ENCODE measurements around the gene CEBPE. TPM values are rescaled to one million over a fixed set of nuclear protein-coding genes. Genes with fewer than 3 reads are reported as not detected.
A peak's percentile ranks its signal among the peaks of the same experiment; 100 is the strongest.

The CEBPE gene
- polyA plus RNA-seq (2013, experiment 1 of 2) = not detected
- not detected for polyA plus RNA-seq (2013, experiment 2 of 2)

DNA sequence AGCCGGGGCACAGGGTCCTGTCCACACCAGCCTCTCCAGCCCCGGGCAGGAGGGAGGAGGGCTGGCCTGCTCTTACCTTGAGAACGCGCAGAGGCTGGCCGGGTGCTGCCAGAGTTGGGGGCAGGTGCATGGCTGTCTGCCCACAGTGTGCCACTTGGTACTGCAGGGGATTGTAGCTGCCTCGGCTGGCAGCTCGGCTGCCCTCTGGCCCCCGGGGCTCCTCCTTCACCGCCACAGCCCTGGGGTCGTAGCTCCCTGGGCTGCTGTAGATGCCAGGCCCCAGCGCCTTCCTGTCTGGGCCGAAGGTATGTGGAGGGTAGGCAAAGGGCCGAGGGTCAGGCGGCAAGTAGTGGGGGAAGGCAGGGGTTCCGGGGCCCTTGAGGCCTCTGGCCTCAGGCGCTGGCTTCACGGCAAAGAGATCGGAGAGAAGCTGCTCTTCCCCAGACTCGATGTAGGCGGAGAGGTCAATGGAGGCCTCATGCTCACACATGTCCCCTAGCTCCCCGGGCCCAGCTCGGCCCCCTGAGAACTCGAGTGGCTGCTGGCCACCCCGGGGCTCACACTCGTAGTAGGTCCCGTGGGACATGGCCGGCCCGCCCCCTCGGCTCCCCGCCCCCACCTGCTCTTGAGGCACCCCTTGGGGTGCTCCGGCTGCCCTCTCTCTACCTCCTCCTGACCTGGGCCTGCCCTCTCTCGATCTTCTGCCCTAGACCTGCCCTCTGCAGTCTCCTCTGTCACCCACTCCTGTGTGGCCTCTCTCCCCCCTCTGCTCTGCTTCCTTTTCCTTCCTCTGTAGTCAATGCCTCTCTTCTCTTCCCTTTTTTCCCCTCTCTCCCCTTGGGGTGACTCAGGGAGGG, at the start of gene CEBPE:
Gene CEBPE (minus strand): TSS at position 750 of the 857 bp plus-strand sequence. CDS start 164 bp downstream, at position 586.
- no peak within 1 kb of the TSS for H3K9ac ChIP-seq (ENCODE audit: low read depth, low read length)
- no peaks in the 10 kb centered on the region for H3K9me3 ChIP-seq (ENCODE audit: insufficient read depth, low read depth, low read length)
- peaks cover 27% of the 10 kb centered on the region for H3K4me1 ChIP-seq (ENCODE audit: insufficient read depth, low read length)

DNA sequence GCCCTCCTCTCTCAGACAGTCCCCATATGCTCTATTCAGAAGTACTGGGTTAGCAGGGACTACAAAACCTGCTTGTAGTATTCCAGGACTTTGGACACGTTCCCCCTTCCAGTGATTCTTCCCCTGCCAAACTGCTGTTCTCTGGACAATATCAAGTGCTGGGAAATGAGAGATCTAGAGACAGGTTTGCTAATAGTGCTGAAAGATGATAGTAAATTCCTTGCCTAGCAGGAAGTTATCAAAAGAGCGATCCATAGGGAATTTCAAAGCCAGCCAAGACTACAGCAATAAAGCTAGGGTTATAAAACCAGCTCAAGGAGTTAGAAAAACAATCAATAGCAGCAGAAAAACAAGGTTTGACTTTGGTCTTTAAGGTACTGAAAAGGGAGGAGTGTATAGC, 49.2 kb upstream of the CEBPE start:
- 90% methylated on average over 2 of the region's 2 CpGs for WGBS
- no peak overlapping the region; the same call in 1 of the 2 replicates for H3K27ac ChIP-seq (ENCODE audit: low read depth, low read length)

More for the DNA sequence above, at the start of gene CEBPE:
- 90% methylated on average over 32 of the region's 32 CpGs for WGBS
- no peak within 1 kb of the TSS for H3K4me3 ChIP-seq (ENCODE audit: low read length)
- no peak within 1 kb of the TSS for H3K27ac ChIP-seq (ENCODE audit: low read depth, low read length)
- no peaks in the 10 kb centered on the region for H3K27me3 ChIP-seq (ENCODE audit: insufficient read depth, low read length)
- no peaks in the 10 kb centered on the region for H3K36me3 ChIP-seq (ENCODE audit: insufficient read depth, low read length)

DNA sequence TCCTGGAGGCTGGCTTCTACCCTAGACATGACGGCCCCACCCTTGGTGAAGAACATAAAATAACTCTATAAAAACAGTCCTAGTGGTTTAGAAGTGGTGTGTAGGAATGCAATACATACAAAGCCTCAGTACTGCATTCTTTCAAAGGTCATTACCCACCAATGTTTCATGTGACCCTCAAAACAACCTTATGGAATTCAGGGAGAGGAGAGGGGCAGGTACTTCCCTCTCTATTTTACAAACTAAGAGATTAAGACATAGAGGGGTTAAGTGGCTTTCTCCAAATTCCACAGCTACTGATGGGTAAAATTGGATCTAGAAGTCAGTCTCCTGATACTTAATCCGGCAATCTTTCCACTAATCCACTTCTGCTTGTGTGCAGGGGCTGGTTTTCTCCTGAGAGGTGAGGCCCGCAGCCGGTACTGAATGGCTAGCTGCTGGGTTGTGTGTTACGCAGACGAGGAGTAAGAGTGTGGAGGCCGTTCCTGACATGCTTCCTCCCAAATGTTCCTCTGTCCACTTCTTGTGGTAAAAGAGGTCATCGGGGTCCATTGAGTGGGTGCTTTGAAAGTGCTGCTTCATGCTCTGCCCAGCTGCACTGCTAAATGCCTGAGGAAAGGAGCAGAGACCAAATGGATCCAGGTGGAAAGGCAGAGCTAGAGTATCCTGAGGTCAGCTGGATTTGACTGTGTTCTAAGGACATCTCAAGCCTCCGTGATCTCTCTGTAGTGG, 48.2 kb upstream of the CEBPE start:
- H3K27ac ChIP-seq (ENCODE audit: low read depth, low read length) = no peak overlapping the region
- H3K36me3 ChIP-seq (ENCODE audit: insufficient read depth, low read length) = peaks cover 34% of the 10 kb centered on the region
- peaks cover 9% of the 10 kb centered on the region; the same call in 1 of the 2 replicates for H3K4me1 ChIP-seq (ENCODE audit: insufficient read depth, low read length)
- H3K9ac ChIP-seq (ENCODE audit: low read depth, low read length) = no peak overlapping the region
- no peaks in the 10 kb centered on the region for H3K9me3 ChIP-seq (ENCODE audit: insufficient read depth, low read depth, low read length)
- no peaks in the 10 kb centered on the region for H3K27me3 ChIP-seq (ENCODE audit: insufficient read depth, low read length)
- WGBS = 92% methylated on average over 8 of the region's 9 CpGs
- no peak overlapping the region for H3K4me3 ChIP-seq (ENCODE audit: low read length)

More for the DNA sequence above, 49.2 kb upstream of the CEBPE start:
- Histone ChIP-seq H3K4me1 (ENCODE audit: insufficient read depth, low read length) (peaks cover 3% of the 10 kb centered on the region; the same call in 1 of the 2 replicates), H3K9me3 (ENCODE audit: insufficient read depth, low read depth, low read length) (no peaks in the 10 kb centered on the region), H3K4me3 (ENCODE audit: low read length) (no peak overlapping the region), H3K9ac (ENCODE audit: low read depth, low read length) (no peak overlapping the region), H3K36me3 (ENCODE audit: insufficient read depth, low read length) (peaks cover 37% of the 10 kb centered on the region), H3K27me3 (ENCODE audit: insufficient read depth, low read length) (no peaks in the 10 kb centered on the region)

DNA sequence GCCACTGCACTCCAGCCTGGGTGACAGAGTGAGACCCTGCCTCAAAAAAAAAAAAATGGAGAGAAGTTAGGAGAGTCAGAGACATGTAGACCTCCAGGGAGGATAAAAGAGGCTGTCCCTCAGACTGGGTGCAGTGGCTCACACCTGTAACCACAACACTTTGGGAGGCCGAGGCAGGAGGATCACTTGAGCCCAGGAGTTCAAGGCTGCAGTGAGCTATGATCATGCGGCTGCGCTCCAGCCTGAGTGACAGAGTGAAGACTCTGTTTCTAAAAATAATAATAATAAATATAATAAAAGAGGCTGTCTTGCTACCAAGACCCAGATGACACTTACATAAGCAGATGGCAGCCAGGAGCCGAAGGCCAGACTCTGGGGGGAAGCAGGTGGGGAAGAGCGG, 45.9 kb upstream of the CEBPE start:
- Histone ChIP-seq H3K36me3 (ENCODE audit: insufficient read depth, low read length) (peaks cover 34% of the 10 kb centered on the region), H3K4me3 (ENCODE audit: low read length) (no peak overlapping the region), H3K9ac (ENCODE audit: low read depth, low read length) (no peak overlapping the region), H3K27ac (ENCODE audit: low read depth, low read length) (no peak overlapping the region), H3K9me3 (ENCODE audit: insufficient read depth, low read depth, low read length) (no peaks in the 10 kb centered on the region), H3K4me1 (ENCODE audit: insufficient read depth, low read length) (peaks cover 22% of the 10 kb centered on the region), H3K27me3 (ENCODE audit: insufficient read depth, low read length) (no peaks in the 10 kb centered on the region)
- WGBS = 93% methylated on average over 3 of the region's 5 CpGs

DNA sequence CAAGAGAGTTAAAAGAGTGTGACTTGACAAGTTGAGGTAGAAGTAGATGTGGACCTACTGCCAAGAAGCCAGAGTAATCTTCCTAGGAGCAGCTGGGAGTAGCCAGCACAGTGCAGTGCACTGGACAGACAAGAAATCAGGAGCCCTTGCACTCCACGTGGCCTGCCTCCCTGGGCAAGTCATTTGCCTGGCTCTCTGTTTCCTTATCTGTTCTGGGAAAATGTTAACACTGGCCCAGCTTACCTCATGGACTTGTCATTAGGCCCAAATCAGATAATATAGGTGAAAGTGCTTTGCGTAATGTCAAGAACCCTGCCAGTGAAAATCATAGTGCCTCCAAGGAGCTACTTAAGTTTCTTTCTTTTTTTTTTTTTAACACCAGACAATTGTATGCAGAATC, 45.2 kb upstream of the CEBPE start:
- Histone ChIP-seq H3K4me1 (ENCODE audit: insufficient read depth, low read length) (peaks cover 29% of the 10 kb centered on the region), H3K36me3 (ENCODE audit: insufficient read depth, low read length) (peaks cover 36% of the 10 kb centered on the region), H3K27me3 (ENCODE audit: insufficient read depth, low read length) (no peaks in the 10 kb centered on the region), H3K4me3 (ENCODE audit: low read length) (no peak overlapping the region), H3K9me3 (ENCODE audit: insufficient read depth, low read depth, low read length) (no peaks in the 10 kb centered on the region), H3K9ac (ENCODE audit: low read depth, low read length) (no peak overlapping the region), H3K27ac (ENCODE audit: low read depth, low read length) (no peak overlapping the region)
- 87% methylated on average over 2 of the region's 2 CpGs for WGBS

DNA sequence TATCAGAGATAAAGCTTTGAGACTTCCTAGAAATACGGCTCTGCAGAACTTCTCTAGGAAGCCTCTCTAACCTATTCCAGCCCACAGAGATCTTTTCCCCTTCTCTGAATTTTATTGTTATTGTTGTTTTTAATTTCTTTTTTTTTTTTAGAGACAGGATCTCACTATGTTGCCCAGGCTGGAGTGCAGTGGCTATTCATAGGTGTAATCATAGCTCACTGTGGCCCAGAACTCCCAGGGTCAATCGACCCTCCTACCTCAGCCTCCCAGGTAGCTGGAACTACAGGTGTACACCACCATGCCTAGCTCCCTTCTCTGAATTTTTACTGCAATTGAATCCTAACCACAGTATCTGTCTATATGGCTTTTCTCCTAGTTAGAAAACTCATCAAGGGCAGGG, 44.8 kb upstream of the CEBPE start:
- peaks cover 34% of the 10 kb centered on the region for H3K4me1 ChIP-seq (ENCODE audit: insufficient read depth, low read length)
- H3K36me3 ChIP-seq (ENCODE audit: insufficient read depth, low read length) = peaks cover 39% of the 10 kb centered on the region
- H3K4me3 ChIP-seq (ENCODE audit: low read length) = no peak overlapping the region
- no peaks in the 10 kb centered on the region for H3K9me3 ChIP-seq (ENCODE audit: insufficient read depth, low read depth, low read length)
- H3K27me3 ChIP-seq (ENCODE audit: insufficient read depth, low read length) = no peaks in the 10 kb centered on the region
- H3K27ac ChIP-seq (ENCODE audit: low read depth, low read length) = no peak overlapping the region
- 85% methylated on average over 2 of the region's 2 CpGs for WGBS
- no peak overlapping the region for H3K9ac ChIP-seq (ENCODE audit: low read depth, low read length)

DNA sequence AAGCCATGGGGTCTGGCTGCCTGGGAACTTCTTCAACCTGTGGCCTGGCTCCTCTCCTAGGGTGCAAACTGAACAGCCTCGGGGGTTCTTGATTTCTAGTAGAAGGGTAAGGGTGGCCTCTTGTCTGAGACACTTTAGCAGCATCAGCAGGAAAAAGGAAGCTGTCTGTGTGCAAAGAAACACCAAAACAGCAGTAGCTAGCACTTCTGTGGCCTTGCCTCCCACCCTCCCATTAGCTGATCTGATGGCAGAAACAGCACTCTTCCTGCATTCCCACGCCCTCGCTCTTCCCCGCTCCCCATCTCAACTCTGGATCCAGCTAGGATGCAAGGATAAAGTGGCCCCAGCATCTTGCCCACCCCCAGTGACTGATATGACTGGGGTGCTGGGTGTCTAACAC, 43.7 kb upstream of the CEBPE start:
- no peak overlapping the region for H3K4me3 ChIP-seq (ENCODE audit: low read length)
- peaks cover 37% of the 10 kb centered on the region for H3K4me1 ChIP-seq (ENCODE audit: insufficient read depth, low read length)
- no peak overlapping the region for H3K9ac ChIP-seq (ENCODE audit: low read depth, low read length)
- H3K36me3 ChIP-seq (ENCODE audit: insufficient read depth, low read length) = peaks cover 47% of the 10 kb centered on the region
- no peak overlapping the region for H3K27ac ChIP-seq (ENCODE audit: low read depth, low read length)
- no peaks in the 10 kb centered on the region for H3K9me3 ChIP-seq (ENCODE audit: insufficient read depth, low read depth, low read length)
- H3K27me3 ChIP-seq (ENCODE audit: insufficient read depth, low read length) = no peaks in the 10 kb centered on the region
- WGBS = 88% methylated on average over 4 of the region's 4 CpGs

DNA sequence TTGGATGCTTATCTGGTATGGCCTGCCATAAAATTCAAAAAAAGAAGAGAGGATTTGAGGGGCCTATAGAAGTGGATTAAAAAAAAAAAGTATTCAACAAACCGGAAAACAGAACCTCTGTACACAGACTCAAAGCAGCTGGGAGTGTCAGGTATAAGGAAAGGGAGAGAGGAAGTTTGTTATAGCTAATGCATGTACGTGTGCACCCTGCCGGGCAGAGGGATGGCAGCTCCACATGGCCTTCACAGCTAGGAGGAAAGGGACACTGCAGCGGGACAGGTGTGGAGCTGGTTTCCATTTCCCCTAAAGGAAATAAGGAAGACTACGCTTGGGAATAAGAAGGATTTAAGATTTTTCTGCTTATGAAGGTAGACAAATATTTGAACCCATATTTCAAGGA, 43.0 kb upstream of the CEBPE start:
- Histone ChIP-seq H3K9me3 (ENCODE audit: insufficient read depth, low read depth, low read length) (no peaks in the 10 kb centered on the region), H3K4me3 (ENCODE audit: low read length) (no peak overlapping the region), H3K4me1 (ENCODE audit: insufficient read depth, low read length) (peaks cover 34% of the 10 kb centered on the region), H3K9ac (ENCODE audit: low read depth, low read length) (no peak overlapping the region), H3K27ac (ENCODE audit: low read depth, low read length) (peak overlapping the region; percentile 43; the same call in 1 of the 2 replicates), H3K27me3 (ENCODE audit: insufficient read depth, low read length) (no peaks in the 10 kb centered on the region), H3K36me3 (ENCODE audit: insufficient read depth, low read length) (peaks cover 45% of the 10 kb centered on the region)
- 82% methylated on average over 5 of the region's 5 CpGs for WGBS

DNA sequence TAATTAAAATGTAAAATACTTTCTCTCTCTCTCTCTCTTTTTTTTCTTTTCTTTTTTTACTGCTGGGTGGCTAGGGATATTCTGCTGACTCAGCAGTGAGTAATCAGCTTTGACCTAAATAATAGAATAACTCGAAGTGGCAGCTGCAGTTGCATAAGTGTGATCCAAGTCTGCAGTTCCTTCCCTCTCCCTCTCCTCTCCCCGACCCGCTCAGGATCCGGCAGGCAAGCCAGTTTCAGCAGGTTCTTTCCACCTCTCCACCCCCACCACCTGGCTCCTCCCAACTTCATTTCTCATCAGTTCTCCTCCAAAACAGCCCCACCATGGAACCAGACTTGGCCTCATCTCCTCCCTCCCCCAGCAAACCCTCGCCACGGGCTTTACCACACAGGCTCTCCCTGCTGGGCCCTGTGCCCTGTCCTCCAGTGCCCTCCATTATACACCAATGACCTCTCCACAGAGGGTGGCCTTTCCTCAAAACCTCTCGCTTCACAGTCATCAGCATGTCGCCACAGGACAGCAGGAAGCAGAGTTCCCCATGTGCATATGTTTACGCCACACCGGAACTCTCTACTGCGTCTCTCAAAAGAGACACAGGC, 42.0 kb upstream of the CEBPE start:
- Histone ChIP-seq H3K9ac (ENCODE audit: low read depth, low read length) (peak overlapping the region; percentile 63), H3K27me3 (ENCODE audit: insufficient read depth, low read length) (no peaks in the 10 kb centered on the region), H3K27ac (ENCODE audit: low read depth, low read length) (peak overlapping the region; percentile 93), H3K9me3 (ENCODE audit: insufficient read depth, low read depth, low read length) (no peaks in the 10 kb centered on the region), H3K4me1 (ENCODE audit: insufficient read depth, low read length) (peaks cover 34% of the 10 kb centered on the region), H3K4me3 (ENCODE audit: low read length) (peak overlapping the region; percentile 11), H3K36me3 (ENCODE audit: insufficient read depth, low read length) (peaks cover 43% of the 10 kb centered on the region)
- 8% methylated on average over 11 of the region's 11 CpGs for WGBS

DNA sequence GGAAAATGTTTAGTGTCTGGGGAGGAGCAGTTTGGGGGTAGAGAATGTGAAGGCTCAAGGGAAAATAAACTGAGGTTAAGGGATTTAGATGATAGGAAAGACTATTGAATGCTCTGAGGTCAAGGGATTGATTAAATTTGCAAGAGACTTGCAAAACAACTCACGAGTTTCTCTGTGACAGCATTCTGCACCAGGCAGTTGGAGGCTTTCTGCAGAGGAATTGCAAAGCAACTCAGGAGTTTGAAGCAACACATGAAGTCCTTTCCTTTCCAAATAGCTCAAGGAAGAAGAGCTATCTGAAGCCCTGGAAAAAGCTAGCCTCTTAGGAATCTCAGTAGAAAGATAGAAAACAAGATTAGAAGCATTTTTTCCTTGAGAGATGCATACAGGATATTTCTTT, 40.5 kb upstream of the CEBPE start:
- peaks cover 34% of the 10 kb centered on the region for H3K36me3 ChIP-seq (ENCODE audit: insufficient read depth, low read length)
- WGBS = 31% methylated on average over 1 of the region's 1 CpG
- H3K27me3 ChIP-seq (ENCODE audit: insufficient read depth, low read length) = no peaks in the 10 kb centered on the region
- H3K4me1 ChIP-seq (ENCODE audit: insufficient read depth, low read length) = peaks cover 47% of the 10 kb centered on the region
- peak overlapping the region; percentile 17; the same call in 1 of the 2 replicates for H3K9ac ChIP-seq (ENCODE audit: low read depth, low read length)
- H3K9me3 ChIP-seq (ENCODE audit: insufficient read depth, low read depth, low read length) = no peaks in the 10 kb centered on the region
- H3K27ac ChIP-seq (ENCODE audit: low read depth, low read length) = peak overlapping the region; percentile 93
- no peak overlapping the region for H3K4me3 ChIP-seq (ENCODE audit: low read length)

DNA sequence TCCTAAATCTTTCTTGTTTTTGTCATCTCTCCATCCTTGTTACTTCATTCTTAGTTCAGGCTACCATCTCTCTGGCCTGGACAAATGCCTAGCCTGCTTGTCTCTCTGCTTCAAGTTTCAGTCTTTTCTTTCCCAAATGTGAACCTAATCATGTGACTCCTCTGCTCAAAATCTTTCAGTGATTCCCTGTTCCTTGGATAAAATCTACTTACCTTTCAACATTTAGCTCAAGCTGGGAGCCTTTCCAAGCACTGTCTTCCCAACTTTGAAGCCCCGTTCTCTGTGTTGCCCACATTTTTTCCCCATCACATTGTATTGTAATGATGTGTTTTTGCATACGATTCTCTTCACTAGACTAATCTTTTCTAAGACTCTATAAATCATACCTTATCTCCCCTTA, 39.7 kb upstream of the CEBPE start:
- Histone ChIP-seq H3K36me3 (ENCODE audit: insufficient read depth, low read length) (peaks cover 26% of the 10 kb centered on the region), H3K27ac (ENCODE audit: low read depth, low read length) (no peak overlapping the region), H3K4me3 (ENCODE audit: low read length) (no peak overlapping the region), H3K4me1 (ENCODE audit: insufficient read depth, low read length) (peaks cover 49% of the 10 kb centered on the region), H3K9me3 (ENCODE audit: insufficient read depth, low read depth, low read length) (no peaks in the 10 kb centered on the region), H3K27me3 (ENCODE audit: insufficient read depth, low read length) (no peaks in the 10 kb centered on the region), H3K9ac (ENCODE audit: low read depth, low read length) (no peak overlapping the region)
- 100% methylated on average over 1 of the region's 2 CpGs for WGBS

Data from HUES64 (cell line).